ENCODE measurements around the gene SEMA5B.

DNA sequence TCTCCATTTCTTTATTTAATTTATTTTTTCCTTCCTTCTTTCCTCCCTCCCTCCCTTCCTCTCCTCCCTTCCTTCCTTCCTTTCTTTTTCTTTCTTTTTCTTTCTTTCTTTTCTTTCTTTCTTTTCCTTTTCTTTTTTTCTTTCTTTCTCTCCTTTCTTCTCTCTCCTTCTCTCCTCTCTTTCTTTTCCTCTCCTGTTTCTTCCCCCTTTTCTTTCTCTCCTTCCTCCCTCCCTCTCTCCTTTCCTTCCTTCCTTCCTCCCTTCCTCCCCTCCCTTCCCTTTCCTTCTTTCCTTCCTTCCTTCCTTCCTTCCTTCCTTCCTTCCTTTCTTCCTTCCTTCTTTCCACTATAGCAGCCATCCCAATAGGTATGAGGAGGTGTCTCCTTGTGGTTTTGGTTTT, 32.5 kb upstream of the SEMA5B start:
- TF ChIP-seq CTCF (IDR thresholded peaks at IDR 0.05) (no peak), POLR2A (IDR thresholded peaks at IDR 0.05) (no peak)
